Thyroid gland (tissue), 4 donors: ENCODE data around the gene KIF3B.

Source experiments
- CTCF ChIP-seq, 6 experiments: fragments of 200-600 bp in 3 of 6; fragments of 450-650 bp in 3 of 6; sonication (generic) in 3 of 6; IDR thresholded peaks; one replicate each; pipeline ENCODE4 v1.5.1; 2016 to 2019; ENCODE audit warnings: antibody characterized with exemption in 6 of 6, mild to moderate bottlenecking in 2 of 6, inconsistent platforms in 1 of 6, moderate library complexity in 1 of 6
- POLR2A ChIP-seq, 2 donors: fragments of 450-650 bp; IDR thresholded peaks; one replicate each; pipeline ENCODE4 v1.6.1; 2017; ENCODE audit warnings: antibody characterized with exemption in 2 of 2, mild to moderate bottlenecking in 2 of 2, moderate library complexity in 1 of 2

- TF ChIP-seq POLR2A (IDR thresholded peaks at IDR 0.05) = no peak
- TF ChIP-seq CTCF (IDR thresholded peaks at IDR 0.05) = no peak
These were observed 13.7 kb downstream of the KIF3B start for GRCh38 chr20:32291166-32291565.
